GM06990 (cell line): ENCODE data around the gene AAR2.

Experiments
- DNase-seq: peaks from one replicate; pipeline ENCODE4 v3.0.0-alpha.2; 2011; ENCODE audit not compliant: insufficient read length; ENCODE audit errors: extremely low read depth
- H3K27me3 ChIP-seq: replicated peaks from 2 replicates; pipeline ENCODE4 v1.6.0; 2011; ENCODE audit warnings: low read length; ENCODE audit not compliant: control insufficient read depth, insufficient read depth
- H3K36me3 ChIP-seq: 2 replicates; pipeline ENCODE4 v1.5.1; 2011; ENCODE audit warnings: low read length; ENCODE audit not compliant: control insufficient read depth, insufficient read depth
- H3K4me3 ChIP-seq: replicated peaks from 2 replicates; pipeline ENCODE4 v1.5.1; 2011; ENCODE audit warnings: low read depth, mild to moderate bottlenecking, control low read depth, low read length
- TF ChIP-seq, protein P1 (sequence below): IDR thresholded peaks from 2 replicates; pipeline ENCODE4 v1.5.1; 2011; ENCODE audit warnings: low read length, control low read depth, mild to moderate bottlenecking, inconsistent platforms; ENCODE audit not compliant: insufficient read depth, poor library complexity, severe bottlenecking

The AAR2 gene

DNA sequence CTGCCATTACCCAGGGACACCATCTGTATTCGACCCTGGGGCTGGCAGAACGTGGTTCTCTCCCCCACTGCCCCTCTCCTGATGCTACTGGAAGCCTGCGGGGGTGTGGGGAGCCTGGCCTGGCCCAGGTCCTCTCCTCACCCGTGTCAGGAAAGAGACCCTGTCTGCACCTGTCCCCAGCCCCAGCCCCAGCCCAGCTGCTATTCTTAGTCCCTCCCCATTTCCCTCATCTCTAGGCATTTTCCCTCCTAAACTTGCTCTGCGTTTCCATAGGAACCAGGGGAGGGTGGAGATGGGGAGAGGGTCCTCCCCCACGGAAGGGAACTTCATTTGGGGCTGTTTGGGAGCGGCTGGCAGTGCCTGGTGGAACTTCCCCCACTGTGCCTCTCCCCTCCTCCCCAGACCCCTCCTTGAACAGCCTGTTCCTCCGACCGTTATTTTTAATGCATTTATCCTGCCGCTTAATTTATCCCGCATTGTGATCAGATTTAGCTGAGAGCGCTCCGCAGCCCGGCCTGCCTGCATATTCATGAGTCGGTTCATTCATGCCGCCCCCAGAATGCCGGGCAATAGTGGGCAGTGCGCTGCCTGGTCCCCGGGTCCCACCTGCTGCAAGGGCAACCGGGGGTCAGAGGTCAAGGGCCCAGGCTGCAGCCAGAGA is 38.0 kb downstream of the AAR2 start:
- Histone ChIP-seq H3K4me3 (no peak overlapping the region), H3K36me3 (no peaks in the 10 kb centered on the region), H3K27me3 (peaks cover 1% of the 10 kb centered on the region; the same call in 1 of the 2 replicates)
- TF ChIP-seq, protein P1, sequence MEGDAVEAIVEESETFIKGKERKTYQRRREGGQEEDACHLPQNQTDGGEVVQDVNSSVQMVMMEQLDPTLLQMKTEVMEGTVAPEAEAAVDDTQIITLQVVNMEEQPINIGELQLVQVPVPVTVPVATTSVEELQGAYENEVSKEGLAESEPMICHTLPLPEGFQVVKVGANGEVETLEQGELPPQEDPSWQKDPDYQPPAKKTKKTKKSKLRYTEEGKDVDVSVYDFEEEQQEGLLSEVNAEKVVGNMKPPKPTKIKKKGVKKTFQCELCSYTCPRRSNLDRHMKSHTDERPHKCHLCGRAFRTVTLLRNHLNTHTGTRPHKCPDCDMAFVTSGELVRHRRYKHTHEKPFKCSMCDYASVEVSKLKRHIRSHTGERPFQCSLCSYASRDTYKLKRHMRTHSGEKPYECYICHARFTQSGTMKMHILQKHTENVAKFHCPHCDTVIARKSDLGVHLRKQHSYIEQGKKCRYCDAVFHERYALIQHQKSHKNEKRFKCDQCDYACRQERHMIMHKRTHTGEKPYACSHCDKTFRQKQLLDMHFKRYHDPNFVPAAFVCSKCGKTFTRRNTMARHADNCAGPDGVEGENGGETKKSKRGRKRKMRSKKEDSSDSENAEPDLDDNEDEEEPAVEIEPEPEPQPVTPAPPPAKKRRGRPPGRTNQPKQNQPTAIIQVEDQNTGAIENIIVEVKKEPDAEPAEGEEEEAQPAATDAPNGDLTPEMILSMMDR = no peak
- DNase-seq = no peak

DNA sequence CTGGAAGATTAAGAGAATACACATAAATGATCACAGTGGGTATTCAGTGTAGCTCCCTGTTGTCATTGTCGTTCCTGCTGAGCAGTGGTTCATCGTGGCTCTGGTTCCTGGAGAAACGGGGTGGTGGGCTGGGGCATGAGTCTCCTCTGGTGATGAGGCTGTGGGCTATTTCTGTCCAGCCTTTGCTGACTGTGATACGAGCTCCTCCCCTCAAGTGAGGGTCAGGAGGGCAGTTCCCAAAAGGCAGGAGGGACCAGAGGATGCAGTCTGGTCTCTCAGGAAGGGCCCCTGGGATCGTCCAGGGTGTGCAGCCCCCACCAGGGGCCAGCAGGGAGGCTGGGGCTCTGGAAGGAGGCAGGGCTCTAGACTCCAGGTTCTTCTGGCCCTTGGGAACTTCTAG is 38.7 kb downstream of the AAR2 start:
- no peaks in the 10 kb centered on the region for H3K36me3 ChIP-seq
- DNase-seq = no peak
- TF ChIP-seq, protein P1 = no peak
- H3K27me3 ChIP-seq = peaks cover 1% of the 10 kb centered on the region; the same call in 1 of the 2 replicates
- H3K4me3 ChIP-seq = no peak overlapping the region

DNA sequence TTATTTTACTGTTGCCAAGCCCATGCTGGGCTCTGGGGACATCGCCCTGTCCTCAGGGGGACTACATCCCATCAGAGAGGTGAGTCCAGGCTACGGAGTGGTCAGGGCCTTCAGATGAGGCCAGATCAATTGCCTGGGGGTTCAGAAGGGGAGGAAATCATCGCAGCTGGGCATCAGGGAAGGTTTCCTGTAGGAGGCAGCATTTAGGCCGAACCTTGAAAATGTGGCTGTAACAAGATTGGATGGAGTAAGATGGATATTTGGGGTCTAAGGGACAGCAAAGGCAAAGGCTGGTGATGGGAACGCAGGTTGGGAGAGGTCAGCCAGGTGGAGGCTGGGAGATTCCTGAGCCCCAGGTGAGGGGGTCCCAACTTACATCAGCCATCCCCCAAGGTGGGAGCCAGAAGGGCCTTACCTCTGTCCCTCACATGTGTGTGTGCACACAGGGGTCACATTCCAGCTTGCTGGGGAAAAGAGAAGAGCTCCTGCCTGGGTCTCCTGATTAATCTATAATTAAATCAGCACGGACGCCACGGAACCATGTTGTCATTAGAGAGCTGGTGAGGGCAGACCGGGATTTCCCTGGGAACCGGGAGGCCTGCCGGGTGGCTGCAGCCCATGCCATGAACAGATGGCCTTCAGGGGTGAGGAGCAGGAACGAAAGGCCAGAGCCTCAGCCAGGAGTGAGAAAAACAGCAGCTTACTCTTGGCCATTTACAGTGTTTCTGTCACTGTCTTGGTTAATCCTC is 39.3 kb downstream of the AAR2 start:
- DNase-seq = no peak
- H3K4me3 ChIP-seq = no peak overlapping the region
- H3K36me3 ChIP-seq = no peaks in the 10 kb centered on the region
- H3K27me3 ChIP-seq = peaks cover 1% of the 10 kb centered on the region; the same call in 1 of the 2 replicates
- TF ChIP-seq, protein P1 = no peak

DNA sequence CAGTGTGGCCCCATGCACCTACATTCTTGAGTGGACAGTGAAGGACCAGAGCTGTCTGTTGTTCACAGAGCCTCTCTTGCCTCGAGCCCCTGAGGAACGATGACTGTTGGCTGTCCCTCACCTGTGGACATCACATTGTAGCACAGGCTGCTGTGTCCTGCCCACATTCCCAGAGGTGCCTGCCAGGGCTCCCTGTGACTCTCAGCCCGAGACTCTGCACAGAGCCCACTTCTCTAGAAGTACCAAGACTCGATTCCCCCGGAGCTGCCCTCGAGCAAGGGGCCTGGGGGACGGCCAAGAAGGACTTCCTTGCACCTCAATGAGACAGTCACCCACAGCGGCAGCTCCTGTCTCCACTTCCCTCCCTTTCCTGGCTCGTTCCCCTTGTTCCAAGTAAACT is 41.3 kb downstream of the AAR2 start:
- TF ChIP-seq, protein P1 = no peak
- Histone ChIP-seq H3K27me3 (peaks cover 1% of the 10 kb centered on the region; the same call in 1 of the 2 replicates), H3K36me3 (no peaks in the 10 kb centered on the region), H3K4me3 (no peak overlapping the region)
- no peak for DNase-seq

DNA sequence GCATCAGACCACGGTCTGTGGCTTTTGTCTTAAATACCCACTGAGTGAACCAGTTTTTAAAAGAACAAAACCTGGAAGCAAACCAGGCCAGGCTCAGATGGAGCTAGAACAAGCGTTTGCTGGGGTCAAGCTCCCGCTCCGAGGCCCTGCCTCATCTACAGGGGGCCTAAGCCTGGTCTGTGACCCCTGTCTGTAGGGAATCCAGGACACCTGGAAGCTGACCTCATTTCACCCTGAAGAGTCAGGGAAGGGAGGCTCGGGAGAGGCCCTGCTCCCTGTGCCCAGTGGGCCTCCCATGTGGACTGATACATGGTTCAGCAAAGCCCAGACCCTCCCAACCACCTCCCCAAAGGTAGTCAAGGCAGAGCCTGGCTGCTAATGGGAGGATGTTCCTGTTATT is 43.1 kb downstream of the AAR2 start:
- no peak for DNase-seq
- Histone ChIP-seq H3K27me3 (peaks cover 1% of the 10 kb centered on the region; the same call in 1 of the 2 replicates), H3K36me3 (no peaks in the 10 kb centered on the region), H3K4me3 (no peak overlapping the region)
- TF ChIP-seq, protein P1 = no peak
